ENCODE data around the gene BAIAP2L2. TPM values are rescaled to one million over a fixed set of nuclear protein-coding genes. Genes with fewer than 3 reads are reported as not detected.
A peak's percentile ranks its signal among the peaks of the same experiment; 100 is the strongest.

Gene BAIAP2L2
- total and polyA plus RNA-seq, 2 donors (not counting 1 experiment from before 2014, with no cell fraction given) = 0.96 to 1.2 TPM

DNA sequence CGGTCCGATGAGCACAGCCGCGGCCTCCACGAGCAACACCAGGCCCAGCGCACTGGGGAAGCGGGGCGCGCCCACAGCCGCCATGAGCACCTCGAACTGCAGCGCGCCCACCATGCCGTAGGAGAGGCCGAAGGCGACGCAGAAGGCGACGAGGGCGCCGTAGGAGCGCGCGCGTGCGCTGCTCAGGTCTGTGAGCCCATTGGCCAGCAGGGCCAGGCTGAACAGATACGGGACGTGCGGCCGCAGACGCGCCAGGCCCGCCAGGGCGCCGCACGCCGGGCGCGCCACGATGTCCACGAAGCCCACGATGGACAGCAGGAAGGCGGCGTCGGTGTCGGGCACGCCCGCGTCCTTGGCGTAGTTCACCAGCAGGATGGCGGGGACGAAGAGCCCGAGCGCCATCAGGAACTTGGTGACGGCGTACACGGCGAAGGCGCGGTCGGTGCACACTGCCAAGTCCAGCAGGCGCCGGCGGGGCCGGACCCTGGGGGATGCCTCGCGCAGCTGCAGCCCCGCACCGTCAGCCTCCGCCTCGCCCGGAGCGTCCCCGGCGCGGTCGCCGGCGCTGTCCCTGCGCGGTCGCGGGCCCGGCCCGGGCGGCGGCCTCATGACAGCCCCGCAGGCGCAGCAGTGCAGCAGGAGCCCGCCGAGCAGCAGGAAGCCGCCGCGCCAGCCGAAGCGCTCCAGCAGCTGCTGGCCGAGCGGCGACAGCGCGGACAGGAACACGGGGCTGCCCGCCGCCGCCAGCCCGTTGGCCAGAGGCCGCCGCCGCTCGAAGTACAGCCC lies 29.4 kb downstream of the BAIAP2L2 start:
- Histone ChIP-seq H3K9me3 (ENCODE audit: control extremely low read depth in 1 of 3, control insufficient read depth in 2 of 3, insufficient read depth in 1 of 3, low read length in 2 of 3) (no peaks in the 10 kb centered on the region), H3K4me3 (ENCODE audit: control extremely low read depth in 1 of 5, extremely low read depth in 1 of 5, insufficient read depth in 1 of 5, low read depth in 2 of 5, low read length in 4 of 5) (peak overlapping the region in 2 of 5 experiments; percentile 11 to 30), H3K27me3 (replicated peaks in 1 of 4; ENCODE audit: control extremely low read depth in 1 of 4, control insufficient read depth in 3 of 4, insufficient read depth in 4 of 4, low read length in 3 of 4) (peaks cover 0 to 37% (median 18%) of the 10 kb centered on the region in 4 experiments), H3K36me3 (replicated peaks in 1 of 2; ENCODE audit: control extremely low read depth in 1 of 2, control insufficient read depth in 1 of 2, extremely low read depth in 1 of 2, insufficient read depth in 2 of 2, low read length in 1 of 2) (no peaks in the 10 kb centered on the region), H2AFZ (ENCODE audit: insufficient read depth, low read depth, low read length, poor library complexity, severe bottlenecking) (peak overlapping the region; percentile 22), H3K27ac (ENCODE audit: low read length in 2 of 2) (no peak overlapping the region), H4K20me1 (ENCODE audit: control insufficient read depth, insufficient read depth, low read length, poor library complexity, severe bottlenecking) (no peaks in the 10 kb centered on the region), H3K4me2 (replicated peaks; ENCODE audit: low read depth, low read length, poor library complexity, severe bottlenecking) (peak overlapping the region; percentile 66), H3K9ac (ENCODE audit: low read length) (peak overlapping the region; percentile 2), H3K4me1 (ENCODE audit: control insufficient read depth in 2 of 2, insufficient read depth in 2 of 2, low read length in 2 of 2) (peaks cover 17 to 18% of the 10 kb centered on the region in 2 donors), H3K79me2 (ENCODE audit: control insufficient read depth, insufficient read depth, low read length) (no peaks in the 10 kb centered on the region)
- no peak for TF ChIP-seq EZH2 (IDR thresholded peaks at IDR 0.05; ENCODE audit: borderline replicate concordance, insufficient read depth, low read depth, low read length, poor library complexity, severe bottlenecking)
- TF ChIP-seq, protein P1, sequence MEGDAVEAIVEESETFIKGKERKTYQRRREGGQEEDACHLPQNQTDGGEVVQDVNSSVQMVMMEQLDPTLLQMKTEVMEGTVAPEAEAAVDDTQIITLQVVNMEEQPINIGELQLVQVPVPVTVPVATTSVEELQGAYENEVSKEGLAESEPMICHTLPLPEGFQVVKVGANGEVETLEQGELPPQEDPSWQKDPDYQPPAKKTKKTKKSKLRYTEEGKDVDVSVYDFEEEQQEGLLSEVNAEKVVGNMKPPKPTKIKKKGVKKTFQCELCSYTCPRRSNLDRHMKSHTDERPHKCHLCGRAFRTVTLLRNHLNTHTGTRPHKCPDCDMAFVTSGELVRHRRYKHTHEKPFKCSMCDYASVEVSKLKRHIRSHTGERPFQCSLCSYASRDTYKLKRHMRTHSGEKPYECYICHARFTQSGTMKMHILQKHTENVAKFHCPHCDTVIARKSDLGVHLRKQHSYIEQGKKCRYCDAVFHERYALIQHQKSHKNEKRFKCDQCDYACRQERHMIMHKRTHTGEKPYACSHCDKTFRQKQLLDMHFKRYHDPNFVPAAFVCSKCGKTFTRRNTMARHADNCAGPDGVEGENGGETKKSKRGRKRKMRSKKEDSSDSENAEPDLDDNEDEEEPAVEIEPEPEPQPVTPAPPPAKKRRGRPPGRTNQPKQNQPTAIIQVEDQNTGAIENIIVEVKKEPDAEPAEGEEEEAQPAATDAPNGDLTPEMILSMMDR (IDR thresholded peaks at IDR 0.05) = no peak
- Mint-ChIP-seq H3K4me3 (peak overlapping the region; percentile 53), H3K9me3 (ENCODE audit: insufficient read depth) (no peaks in the 10 kb centered on the region), H3K4me1 (peaks cover 5% of the 10 kb centered on the region), H3K27ac (no peak overlapping the region), H3K27me3 (peaks cover 16% of the 10 kb centered on the region)
- WGBS (ENCODE audit: insufficient coverage) = 10% methylated on average over 110 of the region's 110 CpGs
- ChIA-PET POLR2A (no interaction called here), CTCF (no interaction called here)
- peak; percentile 36 for DNase-seq
- no peak for ATAC-seq (ENCODE audit: low read depth)
- intact Hi-C loops (cut with micrococcal nuclease) = no loop called here

DNA sequence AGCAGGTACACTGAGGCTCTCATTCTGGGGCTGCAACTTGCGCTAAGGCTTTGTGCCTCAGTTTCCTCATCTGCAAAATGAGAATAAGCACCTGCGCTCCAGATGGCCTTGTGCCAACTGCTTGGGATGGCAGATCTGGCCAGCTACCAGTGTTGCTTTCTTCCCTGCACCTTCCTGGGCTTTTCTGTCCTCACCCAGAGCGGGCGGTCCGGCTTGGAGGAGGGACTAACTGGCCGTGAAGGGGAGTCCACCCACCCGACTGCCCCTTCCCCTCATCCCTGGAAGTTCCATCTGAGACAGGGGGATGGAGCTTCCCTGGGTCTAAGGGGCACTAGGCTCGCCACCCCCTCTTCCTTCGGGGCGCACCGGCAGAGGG lies 30.0 kb downstream of the BAIAP2L2 start:
- no peak for DNase-seq
- no peaks in the 10 kb centered on the region for H3K36me3 ChIP-seq (replicated peaks in 1 of 2; ENCODE audit: control extremely low read depth in 1 of 2, control insufficient read depth in 1 of 2, extremely low read depth in 1 of 2, insufficient read depth in 2 of 2, low read length in 1 of 2)
- H2AFZ ChIP-seq (ENCODE audit: insufficient read depth, low read depth, low read length, poor library complexity, severe bottlenecking) = no peak overlapping the region
- POLR2A ChIA-PET = no interaction called here
- no peaks in the 10 kb centered on the region for H4K20me1 ChIP-seq (ENCODE audit: control insufficient read depth, insufficient read depth, low read length, poor library complexity, severe bottlenecking)
- H3K4me2 ChIP-seq (replicated peaks; ENCODE audit: low read depth, low read length, poor library complexity, severe bottlenecking) = peak overlapping the region; percentile 66
- Mint-ChIP-seq H3K4me3 (peak overlapping the region; percentile 53), H3K27ac (no peak overlapping the region), H3K27me3 (peaks cover 16% of the 10 kb centered on the region), H3K9me3 (ENCODE audit: insufficient read depth) (no peaks in the 10 kb centered on the region), H3K4me1 (peaks cover 5% of the 10 kb centered on the region)
- no peak overlapping the region for H3K9ac ChIP-seq (ENCODE audit: low read length)
- H3K27ac ChIP-seq (ENCODE audit: low read length in 2 of 2) = no peak overlapping the region
- peaks cover 0 to 37% (median 18%) of the 10 kb centered on the region in 4 experiments for H3K27me3 ChIP-seq (replicated peaks in 1 of 4; ENCODE audit: control extremely low read depth in 1 of 4, control insufficient read depth in 3 of 4, insufficient read depth in 4 of 4, low read length in 3 of 4)
- intact Hi-C loops (cut with micrococcal nuclease) = no loop called here
- no peak for ATAC-seq (ENCODE audit: low read depth)
- CTCF ChIA-PET = no interaction called here
- H3K79me2 ChIP-seq (ENCODE audit: control insufficient read depth, insufficient read depth, low read length) = no peaks in the 10 kb centered on the region
- 73% methylated on average over 6 of the region's 11 CpGs for WGBS (ENCODE audit: insufficient coverage)
- TF ChIP-seq, protein P1 (IDR thresholded peaks at IDR 0.05) = no peak
- no peak for TF ChIP-seq EZH2 (IDR thresholded peaks at IDR 0.05; ENCODE audit: borderline replicate concordance, insufficient read depth, low read depth, low read length, poor library complexity, severe bottlenecking)
- no peak overlapping the region for H3K4me3 ChIP-seq (ENCODE audit: control extremely low read depth in 1 of 5, extremely low read depth in 1 of 5, insufficient read depth in 1 of 5, low read depth in 2 of 5, low read length in 4 of 5)
- peaks cover 17 to 18% of the 10 kb centered on the region in 2 donors for H3K4me1 ChIP-seq (ENCODE audit: control insufficient read depth in 2 of 2, insufficient read depth in 2 of 2, low read length in 2 of 2)
- no peaks in the 10 kb centered on the region for H3K9me3 ChIP-seq (ENCODE audit: control extremely low read depth in 1 of 3, control insufficient read depth in 2 of 3, insufficient read depth in 1 of 3, low read length in 2 of 3)

Data from B cell (primary cell).